GM12891 (cell line): ENCODE measurements around the gene QRFPR.

Source experiments
- POLR2A ChIP-seq: IDR thresholded peaks from 2 replicates; pipeline ENCODE4 v1.6.1; 2011; ENCODE audit warnings: low read depth, low read length, control low read depth
- POLR2AphosphoS5 ChIP-seq: IDR thresholded peaks from 2 replicates; pipeline ENCODE4 v1.6.1; 2011; ENCODE audit warnings: low read depth, low read length, control low read depth
- TAF1 ChIP-seq: IDR thresholded peaks from 2 replicates; pipeline ENCODE4 v1.6.1; 2011; ENCODE audit warnings: low read depth, low read length, control low read depth

- TF ChIP-seq POLR2A, result no peak
- no peak for TF ChIP-seq POLR2AphosphoS5
- no peak for TF ChIP-seq TAF1
Observed at GRCh38 chr4:121376097-121376496, 4.7 kb downstream of the QRFPR start.
